ENCODE measurements around the gene PALM2AKAP2.

The PALM2AKAP2 gene

GRCh38 chr9:109805050-109805449 lies 25.1 kb downstream of the PALM2AKAP2 start:
- DNase-seq (ENCODE audit: extremely low spot score), result no peak
- POLR2A ChIA-PET, result interaction anchor here (1.3 kb wide), 1 partner anchor 12 kb away, joined by 4 read pairs; no protein-coding TSS in a partner anchor
- CTCF ChIA-PET, result no interaction called here
- no peak for TF ChIP-seq FOXA1 (IDR thresholded peaks at IDR 0.05)

DNA sequence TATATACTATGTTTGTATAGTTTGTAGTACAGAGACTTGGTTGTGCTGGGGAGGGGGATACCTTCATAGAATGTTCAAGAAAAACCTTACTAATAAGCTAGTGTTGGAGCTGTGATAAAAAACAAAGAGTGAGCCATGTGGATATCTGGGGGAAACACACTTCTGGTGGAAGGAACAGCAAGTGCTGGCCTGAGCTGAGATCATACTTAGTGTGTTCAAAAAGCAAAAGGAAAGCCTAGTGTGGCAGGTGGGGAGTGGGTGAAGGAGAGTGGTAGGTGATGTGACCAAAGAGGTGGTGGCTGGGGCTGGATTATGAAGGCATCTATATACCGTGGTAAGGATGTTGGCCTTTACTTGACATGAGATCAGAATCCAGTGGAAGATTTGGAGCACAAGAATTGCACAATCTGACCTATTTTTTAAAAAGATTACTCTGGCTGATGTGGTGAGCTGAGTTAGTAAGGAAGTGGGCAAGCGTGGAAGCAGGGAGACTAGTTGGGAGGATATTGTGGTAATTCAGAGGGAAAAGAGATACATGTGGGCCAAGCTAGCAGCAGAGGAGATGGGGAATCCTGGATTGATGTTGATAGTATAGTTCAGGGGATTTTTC lies 26.6 kb downstream of the PALM2AKAP2 start:
- ChIA-PET CTCF (no interaction called here), POLR2A (no interaction called here)
- no peak for DNase-seq (ENCODE audit: extremely low spot score)
- TF ChIP-seq FOXM1 (IDR thresholded peaks at IDR 0.05; ENCODE audit: borderline replicate concordance), result no peak
- no peak for TF ChIP-seq ELF4 (IDR thresholded peaks at IDR 0.05)
- no peak for TF ChIP-seq FOXA1 (IDR thresholded peaks at IDR 0.05)
- no peak for TF ChIP-seq FOXK2 (IDR thresholded peaks at IDR 0.05)
- no peak for TF ChIP-seq ARNT (IDR thresholded peaks at IDR 0.05)
- no peak for TF ChIP-seq ZNF384 (IDR thresholded peaks at IDR 0.05)

DNA sequence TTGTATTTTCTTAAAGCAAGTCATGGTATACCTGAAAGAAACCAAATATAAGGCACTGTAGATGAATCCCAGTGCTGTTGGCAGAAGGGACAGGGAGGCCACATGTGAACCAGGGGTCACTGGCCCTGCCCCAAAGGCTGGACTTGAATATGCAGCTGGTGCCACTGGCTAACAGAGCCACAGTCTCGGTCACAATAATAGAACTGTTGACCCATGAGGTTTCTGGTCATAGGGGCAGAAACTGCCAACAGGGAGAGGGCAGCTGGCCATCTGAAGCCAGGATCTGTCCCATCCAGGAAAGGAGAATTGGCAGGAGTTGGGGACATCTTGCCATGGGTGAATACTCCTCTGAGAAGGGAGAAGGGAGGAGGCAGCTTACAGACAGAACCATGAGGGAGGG lies 31.9 kb downstream of the PALM2AKAP2 start:
- no peak for DNase-seq (ENCODE audit: extremely low spot score)
- ChIA-PET CTCF (no interaction called here), POLR2A (no interaction called here)
- TF ChIP-seq FOXM1 (IDR thresholded peaks at IDR 0.05; ENCODE audit: borderline replicate concordance) (no peak), FOXA1 (IDR thresholded peaks at IDR 0.05) (no peak), HDGF (IDR thresholded peaks at IDR 0.05; ENCODE audit: borderline replicate concordance) (no peak), ARNT (IDR thresholded peaks at IDR 0.05) (no peak), L3MBTL2 (conservative IDR thresholded peaks at IDR 0.05) (no peak), ELF4 (IDR thresholded peaks at IDR 0.05) (no peak), BHLHE40 (IDR thresholded peaks at IDR 0.05; ENCODE audit: borderline replicate concordance) (no peak), NFRKB (IDR thresholded peaks at IDR 0.05) (no peak), CTBP1 (IDR thresholded peaks at IDR 0.05; ENCODE audit: borderline replicate concordance) (no peak), ZNF384 (IDR thresholded peaks at IDR 0.05) (no peak), SUZ12 (IDR thresholded peaks at IDR 0.05) (no peak), PKNOX1 (IDR thresholded peaks at IDR 0.05) (no peak)

GRCh38 chr9:109812331-109812730 lies 32.3 kb downstream of the PALM2AKAP2 start:
- POLR2A ChIA-PET, result no interaction called here
- DNase-seq (ENCODE audit: extremely low spot score), result no peak
- no peak for TF ChIP-seq HDGF (IDR thresholded peaks at IDR 0.05; ENCODE audit: borderline replicate concordance)
- no peak for TF ChIP-seq ELF4 (IDR thresholded peaks at IDR 0.05)
- TF ChIP-seq FOXK2 (IDR thresholded peaks at IDR 0.05), result no peak
- no peak for TF ChIP-seq L3MBTL2 (conservative IDR thresholded peaks at IDR 0.05)
- no peak for TF ChIP-seq LEF1 (IDR thresholded peaks at IDR 0.05; ENCODE audit: borderline replicate concordance)
- TF ChIP-seq FOXA1 (IDR thresholded peaks at IDR 0.05), result no peak
- no peak for TF ChIP-seq PKNOX1 (IDR thresholded peaks at IDR 0.05)
- TF ChIP-seq SP1 (IDR thresholded peaks at IDR 0.05), result no peak
- no peak for TF ChIP-seq BHLHE40 (IDR thresholded peaks at IDR 0.05; ENCODE audit: borderline replicate concordance)
- CTCF ChIA-PET, result no interaction called here

DNA sequence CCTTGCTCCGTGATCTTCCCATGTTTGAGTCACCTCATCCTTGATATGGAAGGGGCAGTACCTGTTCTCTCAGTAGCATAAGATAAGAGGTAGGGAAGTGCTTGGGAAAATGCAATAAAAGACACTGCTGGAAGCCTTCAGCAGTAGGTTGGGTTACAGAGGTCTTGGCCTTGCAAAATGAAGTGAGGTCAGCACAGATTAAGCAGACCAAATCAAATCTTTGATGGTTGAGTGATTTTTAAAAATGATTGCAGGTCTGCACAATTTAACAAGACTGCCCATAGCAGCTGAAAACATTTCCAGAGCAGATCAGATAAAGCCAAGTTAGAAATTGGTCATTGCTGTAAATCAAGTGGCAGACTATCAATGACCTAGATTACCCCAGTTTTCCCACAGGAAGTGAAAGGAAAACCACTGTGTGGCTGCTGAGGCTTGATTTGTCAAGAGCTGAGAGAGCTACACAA lies 32.9 kb downstream of the PALM2AKAP2 start:
- TF ChIP-seq LEF1 (IDR thresholded peaks at IDR 0.05; ENCODE audit: borderline replicate concordance) (no peak), ARNT (IDR thresholded peaks at IDR 0.05) (no peak), FOXM1 (IDR thresholded peaks at IDR 0.05; ENCODE audit: borderline replicate concordance) (no peak), BHLHE40 (IDR thresholded peaks at IDR 0.05; ENCODE audit: borderline replicate concordance) (no peak), HDGF (IDR thresholded peaks at IDR 0.05; ENCODE audit: borderline replicate concordance) (no peak), CTBP1 (IDR thresholded peaks at IDR 0.05; ENCODE audit: borderline replicate concordance) (peak; percentile 33; the same call in 1 of the 2 replicates), FOXA1 (IDR thresholded peaks at IDR 0.05) (no peak), FOXK2 (IDR thresholded peaks at IDR 0.05) (no peak), NFRKB (IDR thresholded peaks at IDR 0.05) (no peak), TARDBP (IDR thresholded peaks at IDR 0.05) (no peak), ZNF384 (IDR thresholded peaks at IDR 0.05) (no peak), PKNOX1 (IDR thresholded peaks at IDR 0.05) (0 out of 2 replicates have a peak, but pooled peaks have one; percentile 20)
- peak; percentile 17 for DNase-seq (ENCODE audit: extremely low spot score)
- ChIA-PET CTCF (no interaction called here), POLR2A (no interaction called here)

DNA sequence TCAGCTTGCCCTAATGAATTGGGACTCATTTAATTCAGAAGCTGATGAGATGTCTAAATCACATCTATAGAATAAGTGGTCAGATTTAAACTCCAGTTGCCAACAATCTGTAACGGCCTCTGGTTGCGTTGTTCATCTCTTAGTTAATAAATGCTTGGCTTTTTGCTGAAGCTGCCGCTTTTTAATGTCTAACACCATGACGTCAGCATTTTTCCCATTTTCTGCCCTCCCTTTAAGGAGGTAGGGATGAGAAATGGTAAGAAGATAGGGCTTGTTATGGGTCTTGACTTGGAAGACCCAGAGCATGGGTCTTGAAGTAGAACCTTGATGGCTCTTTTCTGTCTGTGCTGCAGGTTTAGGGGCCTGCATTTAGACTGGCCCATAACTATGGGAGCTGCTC lies 33.3 kb downstream of the PALM2AKAP2 start:
- ChIA-PET CTCF (no interaction called here), POLR2A (no interaction called here)
- TF ChIP-seq BHLHE40 (IDR thresholded peaks at IDR 0.05; ENCODE audit: borderline replicate concordance) (no peak), L3MBTL2 (conservative IDR thresholded peaks at IDR 0.05) (no peak), CTBP1 (IDR thresholded peaks at IDR 0.05; ENCODE audit: borderline replicate concordance) (no peak), LEF1 (IDR thresholded peaks at IDR 0.05; ENCODE audit: borderline replicate concordance) (no peak), TARDBP (IDR thresholded peaks at IDR 0.05) (no peak), HDGF (IDR thresholded peaks at IDR 0.05; ENCODE audit: borderline replicate concordance) (no peak)
- no peak for DNase-seq (ENCODE audit: extremely low spot score)

DNA sequence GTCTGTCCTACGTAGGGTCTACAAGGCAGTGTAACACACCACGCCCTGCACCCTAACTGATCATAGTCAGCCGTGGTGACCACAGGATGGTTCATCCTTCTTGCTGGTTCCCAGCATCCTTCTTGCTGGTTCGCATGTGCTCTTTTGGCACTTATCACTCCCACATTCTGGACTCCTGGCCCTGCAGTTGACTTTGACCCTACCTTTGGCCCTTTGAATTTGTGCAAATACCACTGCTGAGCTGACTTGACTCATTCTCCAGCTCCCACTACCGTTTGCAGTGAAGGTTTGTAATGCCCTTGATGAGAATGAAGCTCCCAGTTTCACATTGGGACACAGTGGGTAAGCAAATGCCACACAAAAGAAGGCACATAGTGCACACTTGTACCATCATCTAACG lies 33.8 kb downstream of the PALM2AKAP2 start:
- DNase-seq (ENCODE audit: extremely low spot score), result no peak
- ChIA-PET CTCF (no interaction called here), POLR2A (no interaction called here)
- no peak for TF ChIP-seq SUZ12 (IDR thresholded peaks at IDR 0.05)
- TF ChIP-seq HDGF (IDR thresholded peaks at IDR 0.05; ENCODE audit: borderline replicate concordance), result no peak
- no peak for TF ChIP-seq CTBP1 (IDR thresholded peaks at IDR 0.05; ENCODE audit: borderline replicate concordance)
- TF ChIP-seq TARDBP (IDR thresholded peaks at IDR 0.05), result no peak
- no peak for TF ChIP-seq NFRKB (IDR thresholded peaks at IDR 0.05)
- TF ChIP-seq SP1 (IDR thresholded peaks at IDR 0.05), result no peak
- TF ChIP-seq ELF4 (IDR thresholded peaks at IDR 0.05), result no peak
